ENCODE measurements around the gene NOC2L. TPM values are rescaled to one million over a fixed set of nuclear protein-coding genes. Genes with fewer than 3 reads are reported as not detected.

The NOC2L gene
- total RNA-seq, 2 experiments from 2014 or later, result 61.7 to 68.7 TPM

DNA sequence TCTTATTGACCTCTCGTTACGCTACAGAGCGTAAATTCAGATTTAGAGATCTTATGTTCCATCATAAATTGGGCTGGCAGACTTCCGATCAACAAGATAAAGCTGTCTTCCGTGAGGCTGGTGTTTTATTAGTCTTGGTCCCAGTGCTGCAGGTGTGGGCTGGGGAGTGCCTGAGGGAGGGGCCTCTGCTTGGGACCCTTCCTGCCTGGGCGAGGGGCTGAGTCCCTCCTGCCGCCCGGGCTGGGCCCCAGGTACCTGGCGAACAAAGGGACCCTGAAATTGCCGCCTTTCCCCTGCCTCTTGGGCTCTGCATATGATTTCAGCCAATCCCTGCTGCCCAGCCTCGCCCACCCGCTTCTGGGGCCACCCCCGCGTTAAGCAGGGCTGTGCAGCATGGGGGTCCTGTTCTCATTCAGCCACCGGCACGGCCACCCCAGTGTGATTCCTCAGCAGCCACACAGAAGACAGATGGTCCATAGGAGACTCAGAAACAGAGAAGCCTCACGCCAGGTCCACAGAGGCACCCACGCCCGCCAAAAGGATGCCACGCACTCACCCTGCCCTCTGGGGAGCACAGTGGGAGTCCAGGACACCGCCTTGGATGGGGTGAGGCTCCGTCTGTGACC lies 41.5 kb downstream of the NOC2L start:
- Mint-ChIP-seq H3K9me3 (ENCODE audit: insufficient read depth) (no peaks in the 10 kb centered on the region), H3K27ac (no peak overlapping the region), H3K4me3 (no peak overlapping the region), H3K27me3 (ENCODE audit: low read depth) (peaks cover 30% of the 10 kb centered on the region), H3K4me1 (ENCODE audit: low read depth) (peaks cover 11% of the 10 kb centered on the region), H3K36me3 (ENCODE audit: low read depth) (no peaks in the 10 kb centered on the region)
- DNase-seq (no peak), ATAC-seq (no peak)
- ChIA-PET CTCF (no interaction called here), POLR2A (no interaction called here)

DNA sequence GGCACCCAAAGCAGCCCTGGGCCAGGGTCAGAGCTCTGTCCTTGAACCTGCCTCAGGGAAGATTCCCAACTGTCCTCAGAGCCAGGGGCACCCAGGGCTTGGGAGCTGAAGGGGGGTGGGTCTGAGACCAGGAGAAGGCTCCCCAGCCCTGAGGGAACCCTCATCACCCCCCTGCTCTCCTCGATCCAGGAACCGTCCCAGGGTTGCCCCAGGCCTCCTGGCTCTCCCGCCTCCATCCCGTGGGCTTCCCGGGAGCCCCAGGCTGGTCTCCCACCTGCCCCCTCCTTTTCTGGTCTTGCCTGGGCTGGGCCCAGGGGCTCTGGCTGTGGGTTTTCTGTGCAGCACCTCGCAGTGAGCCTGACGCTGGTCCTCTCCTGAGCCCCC lies 42.0 kb downstream of the NOC2L start:
- Mint-ChIP-seq H3K36me3 (ENCODE audit: low read depth) (no peaks in the 10 kb centered on the region), H3K9me3 (ENCODE audit: insufficient read depth) (no peaks in the 10 kb centered on the region), H3K27ac (no peak overlapping the region), H3K27me3 (ENCODE audit: low read depth) (peaks cover 30% of the 10 kb centered on the region), H3K4me3 (no peak overlapping the region), H3K4me1 (ENCODE audit: low read depth) (peaks cover 10% of the 10 kb centered on the region)
- CTCF ChIA-PET, result no interaction called here
- POLR2A ChIA-PET, result no interaction called here
- ATAC-seq (no peak), DNase-seq (no peak)

DNA sequence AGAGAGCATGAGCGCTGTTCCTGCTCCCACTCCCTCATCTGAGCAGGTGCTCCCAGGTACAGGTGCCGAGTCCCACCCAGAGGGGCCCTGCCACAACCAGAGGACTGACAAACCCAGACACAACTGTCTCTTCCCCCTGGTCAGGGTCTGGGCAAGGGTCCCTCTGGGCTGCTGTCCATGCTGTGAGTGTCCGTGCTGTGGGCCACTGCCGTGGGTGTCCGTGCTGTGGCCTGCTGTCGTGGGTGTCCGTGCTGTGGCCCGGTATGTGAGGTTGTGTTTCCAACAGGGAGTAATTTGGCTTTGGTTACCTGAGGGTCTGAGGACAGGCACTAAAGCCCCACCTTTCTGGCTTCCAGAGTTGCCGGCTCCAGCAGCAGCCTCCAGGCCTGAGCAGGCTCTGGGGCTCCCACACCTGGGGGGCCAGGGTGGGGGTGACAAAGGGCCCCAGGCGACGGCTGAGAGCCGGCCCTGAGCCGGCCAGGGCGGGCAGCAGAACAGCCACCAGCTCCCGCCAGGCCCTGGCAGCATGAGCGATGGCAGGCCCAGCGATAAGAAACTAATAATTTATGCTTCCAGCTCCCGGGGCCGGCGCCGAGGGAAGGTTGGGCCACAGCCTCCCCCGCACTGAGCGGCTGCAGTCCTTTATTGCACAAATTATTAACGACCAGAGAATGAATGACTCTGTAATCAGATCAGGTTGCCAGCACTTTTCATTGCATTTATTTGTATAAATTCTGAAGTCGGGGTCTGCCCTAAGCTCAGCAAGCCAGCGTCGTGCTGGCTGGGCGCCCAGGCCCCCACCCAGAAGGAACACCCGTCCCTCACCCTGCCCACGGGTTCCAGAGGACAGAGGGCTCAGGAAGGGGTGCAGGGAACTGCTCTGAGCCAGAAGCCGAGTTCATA lies 42.6 kb downstream of the NOC2L start:
- Mint-ChIP-seq H3K27ac (no peak overlapping the region), H3K4me3 (no peak overlapping the region)
- DNase-seq, result no peak

DNA sequence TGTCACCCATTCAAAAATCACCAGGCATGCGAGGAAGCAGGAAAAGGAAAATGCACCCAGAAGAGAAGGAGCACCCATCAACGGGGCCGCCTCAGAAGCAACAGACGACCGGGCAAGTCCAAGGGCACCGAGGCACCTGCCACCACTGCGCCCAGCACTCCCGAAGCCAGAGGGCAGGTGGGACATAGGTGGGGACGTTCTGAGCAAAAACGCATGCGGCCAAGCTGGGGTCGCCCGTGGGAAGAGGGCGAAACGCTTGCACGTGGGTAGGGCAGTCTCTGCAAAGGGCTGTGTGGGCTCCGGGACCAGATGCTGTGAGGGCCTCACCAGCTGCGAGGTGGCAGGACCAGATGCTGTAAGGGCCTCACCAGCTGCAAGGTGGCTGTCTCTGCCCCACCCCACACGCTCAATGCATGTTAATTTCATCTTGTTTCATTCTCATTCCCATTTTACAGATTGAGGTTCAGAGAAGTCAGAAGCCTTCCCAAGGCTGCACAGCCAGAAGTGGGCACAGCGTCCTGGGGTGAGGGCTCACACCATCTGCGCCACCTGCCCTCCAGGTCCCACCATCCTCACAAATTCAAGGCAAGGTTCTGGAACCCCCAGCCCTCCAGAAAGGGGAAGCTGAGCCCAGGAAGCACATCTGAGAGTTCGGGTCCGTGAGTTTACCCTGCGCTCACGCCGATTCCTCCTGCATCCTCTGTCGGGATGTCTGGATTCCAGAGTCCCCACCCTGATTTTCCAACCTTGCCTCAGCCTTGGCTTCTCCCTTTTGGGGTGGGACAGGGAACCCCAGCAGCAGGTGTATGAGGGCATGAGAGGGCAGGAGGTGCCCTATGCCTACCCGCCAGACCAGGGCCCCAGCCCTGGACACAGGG lies 43.5 kb downstream of the NOC2L start:
- DNase-seq (no peak), ATAC-seq (no peak)
- no peaks in the 10 kb centered on the region for H3K9me3 Mint-ChIP-seq (ENCODE audit: insufficient read depth)
- H3K36me3 Mint-ChIP-seq (ENCODE audit: low read depth), result no peaks in the 10 kb centered on the region
- CTCF ChIA-PET, result interaction anchor here (1.3 kb wide), 1 partner anchor 10 kb away, joined by 8 read pairs; no protein-coding TSS in a partner anchor
- H3K27ac Mint-ChIP-seq, result no peak overlapping the region
- H3K4me1 Mint-ChIP-seq (ENCODE audit: low read depth), result peaks cover 7% of the 10 kb centered on the region
- peaks cover 30% of the 10 kb centered on the region for H3K27me3 Mint-ChIP-seq (ENCODE audit: low read depth)
- POLR2A ChIA-PET, result no interaction called here
- H3K4me3 Mint-ChIP-seq, result no peak overlapping the region

More for the DNA sequence above, 42.6 kb downstream of the NOC2L start:
- Mint-ChIP-seq H3K36me3 (ENCODE audit: low read depth) (no peaks in the 10 kb centered on the region), H3K9me3 (ENCODE audit: insufficient read depth) (no peaks in the 10 kb centered on the region), H3K4me1 (ENCODE audit: low read depth) (peaks cover 9% of the 10 kb centered on the region), H3K27me3 (ENCODE audit: low read depth) (peaks cover 27% of the 10 kb centered on the region)
- no peak for ATAC-seq
- ChIA-PET POLR2A (no interaction called here), CTCF (no interaction called here)

DNA sequence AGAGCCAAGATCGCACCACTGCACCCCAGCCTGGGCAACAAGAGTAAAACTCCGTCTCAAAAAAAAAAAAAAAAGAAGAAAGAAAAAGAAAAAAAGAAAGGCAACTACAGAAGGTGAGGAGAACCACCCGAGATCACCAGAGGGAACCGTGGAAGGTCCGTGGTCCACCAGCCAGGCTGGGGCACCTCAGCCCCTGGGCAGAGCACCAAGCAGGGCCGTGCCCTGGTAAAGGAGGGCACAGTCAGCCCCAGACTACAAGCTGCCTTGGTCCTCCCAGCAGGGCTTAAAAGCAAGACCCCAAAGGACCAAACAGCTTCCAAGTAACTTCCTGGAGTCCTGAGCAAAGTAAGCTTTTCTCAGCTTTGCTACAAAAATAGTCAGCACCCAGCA lies 44.2 kb downstream of the NOC2L start:
- H3K27me3 Mint-ChIP-seq (ENCODE audit: low read depth), result peaks cover 24% of the 10 kb centered on the region
- H3K36me3 Mint-ChIP-seq (ENCODE audit: low read depth), result no peaks in the 10 kb centered on the region
- DNase-seq (no peak), ATAC-seq (no peak)
- H3K27ac Mint-ChIP-seq, result no peak overlapping the region
- H3K4me3 Mint-ChIP-seq, result no peak overlapping the region
- CTCF ChIA-PET, result interaction anchor here (1.3 kb wide), 1 partner anchor 9 kb away, joined by 8 read pairs; no protein-coding TSS in a partner anchor
- H3K4me1 Mint-ChIP-seq (ENCODE audit: low read depth), result peaks cover 7% of the 10 kb centered on the region
- POLR2A ChIA-PET, result no interaction called here
- no peaks in the 10 kb centered on the region for H3K9me3 Mint-ChIP-seq (ENCODE audit: insufficient read depth)

DNA sequence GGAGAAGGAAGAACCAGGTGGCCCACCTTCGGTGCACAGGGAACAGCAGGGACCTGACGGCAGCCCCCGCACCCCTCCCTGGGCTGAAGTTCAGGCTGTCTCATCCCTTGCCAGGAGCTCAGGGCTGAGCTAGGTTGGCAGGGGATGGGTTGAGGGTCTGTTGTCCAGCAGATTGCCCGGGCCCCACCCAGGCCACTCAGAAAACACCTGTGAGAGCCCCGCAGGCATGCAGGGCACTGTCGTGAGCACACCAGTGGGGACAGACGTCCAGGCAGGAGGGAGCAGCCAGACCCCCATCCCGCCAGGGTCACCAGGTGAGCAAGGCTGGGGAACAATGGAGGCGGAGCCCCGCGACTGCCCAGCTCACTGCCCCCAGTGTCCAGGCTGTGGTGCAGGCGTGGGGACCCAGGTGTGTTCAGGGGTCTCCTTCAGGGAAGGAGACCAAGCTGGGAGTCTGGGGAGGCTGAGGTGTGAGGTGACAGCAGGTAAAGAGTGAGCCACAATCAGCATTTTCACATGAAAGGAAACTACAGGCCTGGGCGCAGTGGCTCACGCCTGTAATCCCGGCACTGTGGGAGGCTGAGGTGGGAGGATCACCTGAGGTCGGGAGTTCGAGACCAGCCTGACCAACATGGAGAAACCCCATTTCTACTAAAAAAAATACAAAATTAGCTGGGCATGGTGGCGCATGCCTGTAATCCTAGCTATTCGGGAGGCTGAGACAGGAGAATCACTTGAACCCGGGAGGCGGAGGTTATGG lies 44.7 kb downstream of the NOC2L start:
- ChIA-PET POLR2A (no interaction called here), CTCF (interaction anchor here (1.3 kb wide), 1 partner anchor 9 kb away, joined by 8 read pairs; no protein-coding TSS in a partner anchor)
- DNase-seq, result no peak
- H3K4me1 Mint-ChIP-seq (ENCODE audit: low read depth), result peaks cover 7% of the 10 kb centered on the region
- peaks cover 24% of the 10 kb centered on the region for H3K27me3 Mint-ChIP-seq (ENCODE audit: low read depth)
- no peak for ATAC-seq
- no peaks in the 10 kb centered on the region for H3K36me3 Mint-ChIP-seq (ENCODE audit: low read depth)
- no peaks in the 10 kb centered on the region for H3K9me3 Mint-ChIP-seq (ENCODE audit: insufficient read depth)
- no peak overlapping the region for H3K27ac Mint-ChIP-seq
- H3K4me3 Mint-ChIP-seq, result no peak overlapping the region

DNA sequence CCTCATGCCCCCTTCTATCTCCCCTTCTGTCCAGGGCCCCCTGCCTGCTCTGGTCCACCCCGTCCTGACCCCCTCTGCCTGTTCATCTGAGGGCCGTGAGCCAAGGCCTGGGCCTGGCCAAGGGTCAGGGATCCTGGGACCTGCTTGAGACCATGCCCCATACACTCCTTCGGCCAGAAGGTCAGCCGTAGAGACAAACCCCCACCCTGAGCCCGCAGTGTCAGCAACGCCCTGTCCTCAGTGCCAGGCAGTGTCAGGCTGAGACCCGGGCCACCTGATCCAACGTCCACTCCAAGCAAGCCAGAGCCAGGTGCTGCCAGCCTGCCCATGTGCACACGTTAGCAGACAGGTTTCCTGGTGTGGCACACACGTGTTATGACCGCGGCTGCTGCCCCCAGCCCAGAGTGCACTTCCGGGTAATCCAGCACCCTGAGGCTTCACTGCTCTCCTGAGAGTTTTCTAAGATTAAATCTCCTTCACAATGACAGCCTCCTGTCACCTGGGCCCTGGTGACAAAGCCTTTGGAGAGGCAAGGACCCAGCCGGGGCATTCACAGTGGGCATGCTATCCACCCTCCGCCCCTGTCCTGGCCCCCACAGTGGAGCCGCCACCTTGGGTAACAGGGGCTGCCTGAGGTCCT lies 45.4 kb downstream of the NOC2L start:
- Mint-ChIP-seq H3K4me1 (ENCODE audit: low read depth) (peaks cover 7% of the 10 kb centered on the region), H3K36me3 (ENCODE audit: low read depth) (no peaks in the 10 kb centered on the region), H3K9me3 (ENCODE audit: insufficient read depth) (no peaks in the 10 kb centered on the region), H3K4me3 (no peak overlapping the region), H3K27me3 (ENCODE audit: low read depth) (peaks cover 22% of the 10 kb centered on the region), H3K27ac (no peak overlapping the region)
- ChIA-PET CTCF (no interaction called here), POLR2A (no interaction called here)
- no peak for ATAC-seq
- DNase-seq, result no peak

DNA sequence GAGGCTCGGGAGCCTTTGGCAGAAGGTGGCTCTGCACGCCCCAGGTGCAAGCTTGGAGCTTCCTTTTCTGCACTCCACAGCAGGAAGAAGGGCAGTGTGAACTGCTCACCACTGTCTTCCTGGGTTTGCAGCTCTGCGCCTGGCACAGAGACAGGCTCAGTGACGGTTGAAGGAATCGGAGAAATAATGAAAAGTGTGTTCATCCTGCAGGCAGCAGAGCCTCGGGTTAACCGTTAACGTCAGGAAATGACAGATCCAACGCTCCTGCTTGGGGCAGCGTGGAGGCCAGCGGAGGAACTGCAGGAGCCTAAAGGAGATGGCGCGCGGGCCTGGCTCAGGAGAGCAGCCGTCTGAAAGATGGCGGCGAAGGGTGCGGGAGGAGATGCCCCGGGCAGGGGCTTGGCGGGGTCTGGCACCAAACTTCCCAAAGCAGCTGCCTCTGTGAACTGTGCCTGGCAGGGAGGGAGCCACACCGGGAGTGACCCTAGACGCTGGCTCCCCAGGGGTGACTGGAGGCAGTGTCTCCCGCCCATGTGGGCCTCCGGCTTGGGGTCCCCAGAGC lies 46.2 kb downstream of the NOC2L start:
- H3K27ac Mint-ChIP-seq, result no peak overlapping the region
- H3K36me3 Mint-ChIP-seq (ENCODE audit: low read depth), result no peaks in the 10 kb centered on the region
- H3K27me3 Mint-ChIP-seq (ENCODE audit: low read depth), result peaks cover 26% of the 10 kb centered on the region
- POLR2A ChIA-PET, result no interaction called here
- H3K4me1 Mint-ChIP-seq (ENCODE audit: low read depth), result peaks cover 7% of the 10 kb centered on the region
- no peaks in the 10 kb centered on the region for H3K9me3 Mint-ChIP-seq (ENCODE audit: insufficient read depth)
- no peak overlapping the region for H3K4me3 Mint-ChIP-seq
- CTCF ChIA-PET, result interaction anchor here (1.2 kb wide), 1 partner anchor 44 kb away, joined by 4 read pairs; no protein-coding TSS in a partner anchor
- DNase-seq, result no peak
- ATAC-seq, result peak; percentile 61

DNA sequence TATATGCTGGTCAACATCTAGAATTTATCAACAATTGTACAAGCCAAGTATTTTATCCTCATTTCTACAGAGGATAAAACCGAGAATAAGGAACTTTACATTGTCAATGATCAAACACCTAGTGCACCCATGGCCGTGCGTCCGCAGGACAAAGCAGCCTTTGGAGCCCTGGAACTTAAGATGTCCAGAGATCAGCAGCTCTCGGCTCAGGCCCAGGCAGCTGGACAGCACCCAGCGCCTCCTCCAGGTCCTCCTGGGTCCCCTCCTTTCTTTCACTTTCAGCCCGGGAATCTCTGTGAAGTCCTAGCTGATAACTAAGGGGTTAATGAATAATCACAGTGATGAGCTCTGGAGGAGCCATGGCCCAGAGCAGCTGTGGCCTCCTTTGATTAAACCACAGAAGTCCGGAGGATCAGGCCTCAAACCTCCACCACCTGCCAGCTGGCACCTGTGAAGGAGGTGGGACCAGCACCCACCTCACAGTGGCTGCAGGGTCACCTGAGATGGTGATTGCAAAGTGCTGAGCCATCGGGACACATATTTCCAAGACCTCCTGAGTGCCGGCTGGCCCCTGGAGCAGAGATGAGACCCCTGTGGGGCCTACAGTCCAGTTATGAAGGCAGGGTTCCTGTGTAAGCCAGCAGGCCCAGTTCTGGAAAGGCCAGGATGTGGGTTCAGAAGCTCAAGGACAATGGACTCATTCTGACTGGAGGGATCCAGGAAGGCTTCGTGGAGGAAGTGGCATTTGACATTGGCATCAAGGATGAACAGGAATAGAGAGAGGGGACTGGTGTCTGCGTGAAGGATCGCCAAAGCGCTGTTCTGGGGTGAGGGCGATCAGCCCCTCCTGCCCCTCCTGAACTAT lies 46.9 kb downstream of the NOC2L start:
- CTCF ChIA-PET, result interaction anchor here (1.2 kb wide), 1 partner anchor 43 kb away, joined by 4 read pairs; no protein-coding TSS in a partner anchor

More for the DNA sequence above, 46.9 kb downstream of the NOC2L start:
- H3K9me3 Mint-ChIP-seq (ENCODE audit: insufficient read depth), result no peaks in the 10 kb centered on the region
- no peak overlapping the region for H3K4me3 Mint-ChIP-seq
- no peak for ATAC-seq
- H3K36me3 Mint-ChIP-seq (ENCODE audit: low read depth), result no peaks in the 10 kb centered on the region
- peaks cover 30% of the 10 kb centered on the region for H3K27me3 Mint-ChIP-seq (ENCODE audit: low read depth)
- peaks cover 7% of the 10 kb centered on the region for H3K4me1 Mint-ChIP-seq (ENCODE audit: low read depth)
- no peak overlapping the region for H3K27ac Mint-ChIP-seq
- POLR2A ChIA-PET, result no interaction called here
- no peak for DNase-seq
